Upper lobe of left lung (tissue), 6 donors: ENCODE data around the gene MEGF8. TPM values are rescaled to one million over a fixed set of nuclear protein-coding genes. Genes with fewer than 3 reads are reported as not detected.
"Not testable (repeated sequence)": the region's sequence is repeated elsewhere in the genome, so short reads cannot be mapped to it uniquely, and the experiment has no call there.

Source experiments
- ATAC-seq, 2 donors: fragments of 200-7000 bp; cut with Tn5 transposase; one replicate each; pipeline ENCODE4 v1.9.1; 2022; ENCODE audit warnings: mild to moderate bottlenecking in 2 of 2, moderate library complexity in 2 of 2; ENCODE audit not compliant: low FRiP score in 2 of 2
- DNase-seq, 2 donors: peaks; one replicate each; pipeline ENCODE4 v3.0.0-alpha.2; 2019 to 2020
- H3K27ac ChIP-seq, 4 donors: fragments of 200-600 bp; sonication (generic); one replicate each; pipeline ENCODE4 v1.5.1; 2016 to 2019
- H3K27me3 ChIP-seq, 4 donors: fragments of 200-600 bp; sonication (generic); one replicate each; pipeline ENCODE4 v1.5.1; 2017 to 2019
- H3K36me3 ChIP-seq, 4 donors: fragments of 200-600 bp; sonication (generic); one replicate each; pipeline ENCODE4 v1.5.1; 2016 to 2019
- H3K4me1 ChIP-seq, 4 donors: fragments of 200-600 bp; sonication (generic); one replicate each; pipeline ENCODE4 v1.5.1; 2018 to 2019
- H3K4me3 ChIP-seq, 4 donors: fragments of 200-600 bp; sonication (generic); one replicate each; pipeline ENCODE4 v1.5.1; 2017 to 2019; ENCODE audit warnings: mild to moderate bottlenecking in 2 of 4, moderate library complexity in 1 of 4
- H3K9me3 ChIP-seq, 4 donors: fragments of 200-600 bp; sonication (generic); one replicate each; pipeline ENCODE4 v1.5.1; 2018 to 2019
- CTCF ChIP-seq, 6 experiments: fragments of 450-650 bp in 4 of 6; fragments of 200-600 bp in 2 of 6; sonication (generic) in 2 of 6; IDR thresholded peaks; one replicate each; pipeline ENCODE4 v1.5.1; 2016 to 2019; ENCODE audit warnings: antibody characterized with exemption in 6 of 6
- EP300 ChIP-seq, 4 donors: sonication (generic); formaldehyde crosslinking; IDR thresholded peaks; one replicate each; pipeline ENCODE4 v1.5.1; 2017; ENCODE audit warnings: antibody characterized with exemption in 4 of 4, control low read depth in 2 of 4
- POLR2A ChIP-seq, 4 donors: fragments of 450-650 bp; IDR thresholded peaks; one replicate each; pipeline ENCODE4 v1.5.1; 2016 to 2017; ENCODE audit warnings: antibody characterized with exemption in 4 of 4, mild to moderate bottlenecking in 2 of 4
- POLR2AphosphoS5 ChIP-seq, 2 donors: sonication (generic); formaldehyde crosslinking; IDR thresholded peaks; one replicate each; pipeline ENCODE4 v1.5.1; 2017; ENCODE audit warnings: antibody characterized with exemption in 2 of 2
- WGBS, 2 donors: methylation state at CpG; one replicate each; pipeline ENCODE4 v1.1.5; 2017 to 2018; 5-methylcytosine and 5-hydroxymethylcytosine counted together
- total RNA-seq, 6 donors: library from RNA; depleted of rRNA in 4 of 6; stranded (reverse); fragments of >200 nt in 4 of 6; gene quantifications; one replicate each; pipeline versions ENCODE4 v1.1.0 to v1.2.1, GENCODE V29; 2016 to 2021
- donor health status: DM: no; HTN: no; CAD: no; lungs with moderate emphysema.
- donor health status: DM: no; HTN: yes; CAD: no; lungs with severe emphysema.

Gene MEGF8
- total RNA-seq, 6 donors from 2014 or later = 13.7 to 30.7 (median 17.8) TPM

- H3K4me1 ChIP-seq = peaks cover 23 to 43% (median 26%) of the 10 kb centered on the region in 4 donors
- H3K4me3 ChIP-seq = no peak overlapping the region
- H3K27ac ChIP-seq = no peak overlapping the region
- DNase-seq = no peak
- H3K9me3 ChIP-seq = no peaks in the 10 kb centered on the region
- peaks cover 0 to 17% (median 15%) of the 10 kb centered on the region in 4 donors for H3K27me3 ChIP-seq
- no peak for ATAC-seq
- WGBS, 2 donors = 78 to 86% methylated on average over 1 of the region's 1 CpG
- no peak for TF ChIP-seq POLR2AphosphoS5 (IDR thresholded peaks at IDR 0.05)
- no peak for TF ChIP-seq POLR2A (IDR thresholded peaks at IDR 0.05)
- TF ChIP-seq EP300 (IDR thresholded peaks at IDR 0.05) = no peak
- TF ChIP-seq CTCF (IDR thresholded peaks at IDR 0.05) = no peak
- H3K36me3 ChIP-seq = no peaks in the 10 kb centered on the region
Measured at GRCh38 chr19:42328106-42328505, 2.7 kb downstream of the MEGF8 start.

DNA sequence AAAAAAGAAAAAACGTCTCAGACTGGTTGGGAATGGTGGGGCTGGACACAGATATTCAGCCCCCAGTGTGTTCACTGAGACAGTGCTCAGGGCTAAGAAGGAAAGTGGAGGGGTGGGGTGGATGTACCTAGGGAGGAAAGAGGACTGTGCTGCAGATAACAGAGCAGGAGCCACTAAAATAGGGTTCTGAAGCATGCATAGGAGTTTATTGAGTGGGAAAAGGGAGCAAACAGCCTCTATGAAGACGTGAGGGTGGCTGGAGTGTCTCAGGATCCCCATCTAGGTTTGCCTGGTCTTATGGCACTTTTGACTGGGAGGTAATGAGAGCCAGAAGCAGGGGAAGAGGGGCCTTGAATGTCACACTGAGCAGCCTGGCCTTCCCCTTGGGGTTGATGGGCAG, 3.4 kb downstream of the MEGF8 start:
- peaks cover 23 to 38% (median 25%) of the 10 kb centered on the region in 4 donors for H3K4me1 ChIP-seq
- TF ChIP-seq EP300 (IDR thresholded peaks at IDR 0.05) (no peak), POLR2AphosphoS5 (IDR thresholded peaks at IDR 0.05) (no peak), CTCF (IDR thresholded peaks at IDR 0.05) (no peak), POLR2A (IDR thresholded peaks at IDR 0.05) (no peak)
- WGBS, 2 donors = 88 to 89% methylated on average over 2 of the region's 2 CpGs

DNA sequence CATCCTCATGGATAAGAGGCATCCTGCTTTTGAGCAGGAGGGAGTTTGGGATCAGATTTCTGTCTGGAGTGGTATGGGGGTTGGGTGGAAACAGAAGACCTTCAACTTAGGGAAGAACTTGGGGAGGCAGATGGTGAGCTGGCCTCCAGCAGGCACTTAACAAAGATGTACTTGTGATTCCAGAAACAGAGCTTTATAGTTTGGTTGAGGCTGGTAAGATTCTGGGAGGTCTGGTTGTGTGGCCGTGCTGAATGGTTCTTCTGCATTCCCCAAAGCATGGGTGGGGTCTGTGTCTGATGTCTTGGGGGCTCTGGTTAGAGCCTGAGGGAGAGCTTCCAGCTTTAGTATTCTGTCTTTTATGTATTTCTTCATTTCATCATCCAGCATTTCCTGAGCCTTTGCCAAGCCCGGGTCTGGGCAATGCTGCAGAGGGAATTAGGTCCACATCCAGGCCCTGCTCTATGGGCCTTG, 4.8 kb downstream of the MEGF8 start:
- Histone ChIP-seq H3K4me3 (no peak overlapping the region), H3K27ac (no peak overlapping the region), H3K27me3 (no peaks in the 10 kb centered on the region), H3K9me3 (no peaks in the 10 kb centered on the region), H3K4me1 (peaks cover 11 to 24% (median 14%) of the 10 kb centered on the region in 4 donors), H3K36me3 (peaks cover 0 to 11% (median 4%) of the 10 kb centered on the region in 4 donors)
- WGBS, 2 donors = 58 to 76% methylated on average over 2 of the region's 2 CpGs
- no peak for ATAC-seq
- TF ChIP-seq POLR2A (IDR thresholded peaks at IDR 0.05) (no peak), EP300 (IDR thresholded peaks at IDR 0.05) (no peak), POLR2AphosphoS5 (IDR thresholded peaks at IDR 0.05) (no peak), CTCF (IDR thresholded peaks at IDR 0.05) (no peak)
- no peak for DNase-seq

More for the DNA sequence above, 3.4 kb downstream of the MEGF8 start:
- Histone ChIP-seq H3K27ac (no peak overlapping the region), H3K36me3 (peaks cover 0 to 5% (median 2%) of the 10 kb centered on the region in 4 donors), H3K4me3 (no peak overlapping the region), H3K27me3 (peaks cover 0 to 10% (median 10%) of the 10 kb centered on the region in 4 donors), H3K9me3 (no peaks in the 10 kb centered on the region)
- ATAC-seq = no peak
- no peak for DNase-seq

DNA sequence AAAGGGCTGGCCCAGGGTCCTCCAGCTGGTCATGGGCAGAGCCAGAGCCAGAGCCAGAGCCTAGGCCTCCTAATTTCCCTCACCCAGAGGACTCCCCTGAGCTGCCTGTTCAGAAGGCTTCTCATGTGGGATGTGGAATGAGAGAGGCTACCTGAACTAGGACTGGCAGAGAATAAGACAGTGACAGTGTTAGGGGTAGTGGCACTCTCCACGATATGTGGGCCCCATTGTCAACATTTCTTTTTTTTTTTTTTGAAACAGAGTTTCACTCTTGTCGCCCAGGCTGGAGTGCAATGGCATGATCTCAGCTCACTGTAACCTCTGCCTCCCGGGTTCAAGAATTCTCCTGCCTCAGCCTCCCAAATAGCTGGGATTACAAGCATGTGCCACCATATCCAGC, 5.9 kb downstream of the MEGF8 start:
- 75 to 88% methylated on average over 3 of the region's 3 CpGs for WGBS, 2 donors
- not testable (repeated sequence) for H3K4me3 ChIP-seq, ATAC-seq, H3K27ac ChIP-seq, DNase-seq, H3K9me3 ChIP-seq, H3K27me3 ChIP-seq
- H3K4me1 ChIP-seq = peaks cover 6 to 19% (median 11%) of the 10 kb centered on the region in 4 donors
- peaks cover 0 to 20% (median 6%) of the 10 kb centered on the region in 4 donors for H3K36me3 ChIP-seq

DNA sequence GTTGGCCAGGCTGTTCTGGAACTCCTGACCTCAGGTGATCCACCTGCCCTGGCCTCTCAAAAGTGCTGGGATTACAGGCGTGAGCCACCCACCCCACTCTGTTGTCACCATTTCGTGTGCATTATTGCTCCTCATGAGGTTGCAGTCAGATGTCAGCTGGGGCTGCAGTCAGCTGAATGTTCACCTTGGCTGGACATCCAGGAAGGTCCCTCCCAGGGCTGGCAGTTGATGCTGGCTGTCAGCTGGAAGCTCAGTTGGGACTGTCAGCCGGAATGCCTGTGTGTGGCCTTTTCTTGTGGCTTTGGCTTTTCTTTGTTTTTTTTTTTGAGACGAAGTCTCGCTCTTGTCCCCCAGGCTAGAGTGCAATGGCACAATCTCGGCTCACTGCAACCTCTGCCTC, 6.6 kb downstream of the MEGF8 start:
- ATAC-seq (no peak), DNase-seq (no peak)
- H3K27ac ChIP-seq = no peak overlapping the region
- TF ChIP-seq EP300 (IDR thresholded peaks at IDR 0.05) (no peak), CTCF (IDR thresholded peaks at IDR 0.05) (no peak), POLR2A (IDR thresholded peaks at IDR 0.05) (no peak), POLR2AphosphoS5 (IDR thresholded peaks at IDR 0.05) (no peak)
- peaks cover 0 to 27% (median 11%) of the 10 kb centered on the region in 4 donors for H3K36me3 ChIP-seq
- peaks cover 0 to 12% (median 5%) of the 10 kb centered on the region in 4 donors for H3K4me1 ChIP-seq
- no peaks in the 10 kb centered on the region for H3K27me3 ChIP-seq
- no peak overlapping the region for H3K4me3 ChIP-seq
- 88 to 95% methylated on average over 5 to 6 of the region's 6 CpGs for WGBS, 2 donors
- no peaks in the 10 kb centered on the region for H3K9me3 ChIP-seq
